KMS-11 (cell line): ENCODE measurements around the gene CRTAC1.

Experiments used
- H2AFZ ChIP-seq: fragments of 200-600 bp; sonication (generic); 2 replicates; pipeline ENCODE4 v1.6.1; 2016; ENCODE audit warnings: antibody characterized with exemption, mixed run types, low read depth
- H3K27ac ChIP-seq: fragments of 200-600 bp; sonication (generic); 2 replicates; pipeline ENCODE4 v1.6.1; 2016; ENCODE audit warnings: mild to moderate bottlenecking, mixed run types
- H3K27me3 ChIP-seq: fragments of 200-600 bp; sonication (generic); 2 replicates; pipeline ENCODE4 v1.6.1; 2017; ENCODE audit warnings: mild to moderate bottlenecking, low read depth, mixed run types, moderate library complexity; ENCODE audit not compliant: insufficient read depth
- H3K36me3 ChIP-seq: fragments of 200-600 bp; sonication (generic); 2 replicates; pipeline ENCODE4 v1.6.1; 2017; ENCODE audit warnings: mild to moderate bottlenecking, mixed run types; ENCODE audit not compliant: insufficient read depth
- H3K4me1 ChIP-seq: fragments of 200-600 bp; sonication (generic); 2 replicates; pipeline ENCODE4 v1.6.1; 2016; ENCODE audit warnings: mild to moderate bottlenecking, low read depth, mixed run types; ENCODE audit not compliant: poor library complexity, severe bottlenecking
- H3K4me2 ChIP-seq: fragments of 200-600 bp; sonication (generic); 2 replicates; pipeline ENCODE4 v1.7.0; 2016; ENCODE audit warnings: mild to moderate bottlenecking, mixed run types
- H3K4me3 ChIP-seq: fragments of 200-600 bp; sonication (generic); IDR thresholded peaks from 2 replicates; pipeline ENCODE4 v1.6.1; 2017; ENCODE audit warnings: low read depth, low read length, mixed read lengths; ENCODE audit not compliant: insufficient read depth
- H3K79me2 ChIP-seq: fragments of 200-600 bp; sonication (generic); 2 replicates; pipeline ENCODE4 v1.6.1; 2016; ENCODE audit warnings: low read depth, mixed run types; ENCODE audit not compliant: insufficient read depth
- H3K9ac ChIP-seq: fragments of 200-600 bp; sonication (generic); 2 replicates; pipeline ENCODE4 v1.6.1; 2016; ENCODE audit warnings: mild to moderate bottlenecking, mixed run types
- H4K20me1 ChIP-seq: fragments of 200-600 bp; sonication (generic); 2 replicates; pipeline ENCODE4 v1.6.1; 2016; ENCODE audit warnings: mild to moderate bottlenecking, mixed run types; ENCODE audit not compliant: insufficient read depth
- TF ChIP-seq, protein P1 (sequence below): fragments of 200-600 bp; sonication (generic); conservative IDR thresholded peaks from 2 replicates; pipeline ENCODE4 v1.6.1; 2017; ENCODE audit warnings: low read depth, mild to moderate bottlenecking, antibody characterized with exemption, low read length, moderate library complexity, mixed read lengths

The CRTAC1 gene

GRCh38 chr10:98001736-98002135, 28.7 kb downstream of the CRTAC1 start:
- Histone ChIP-seq H3K27ac (no peak overlapping the region), H4K20me1 (no peaks in the 10 kb centered on the region), H3K27me3 (no peaks in the 10 kb centered on the region), H3K36me3 (no peaks in the 10 kb centered on the region), H3K9ac (no peak overlapping the region), H3K4me1 (no peaks in the 10 kb centered on the region), H3K4me2 (no peak overlapping the region), H3K79me2 (no peaks in the 10 kb centered on the region), H3K4me3 (no peak overlapping the region), H2AFZ (no peak overlapping the region)
- TF ChIP-seq, protein P1, sequence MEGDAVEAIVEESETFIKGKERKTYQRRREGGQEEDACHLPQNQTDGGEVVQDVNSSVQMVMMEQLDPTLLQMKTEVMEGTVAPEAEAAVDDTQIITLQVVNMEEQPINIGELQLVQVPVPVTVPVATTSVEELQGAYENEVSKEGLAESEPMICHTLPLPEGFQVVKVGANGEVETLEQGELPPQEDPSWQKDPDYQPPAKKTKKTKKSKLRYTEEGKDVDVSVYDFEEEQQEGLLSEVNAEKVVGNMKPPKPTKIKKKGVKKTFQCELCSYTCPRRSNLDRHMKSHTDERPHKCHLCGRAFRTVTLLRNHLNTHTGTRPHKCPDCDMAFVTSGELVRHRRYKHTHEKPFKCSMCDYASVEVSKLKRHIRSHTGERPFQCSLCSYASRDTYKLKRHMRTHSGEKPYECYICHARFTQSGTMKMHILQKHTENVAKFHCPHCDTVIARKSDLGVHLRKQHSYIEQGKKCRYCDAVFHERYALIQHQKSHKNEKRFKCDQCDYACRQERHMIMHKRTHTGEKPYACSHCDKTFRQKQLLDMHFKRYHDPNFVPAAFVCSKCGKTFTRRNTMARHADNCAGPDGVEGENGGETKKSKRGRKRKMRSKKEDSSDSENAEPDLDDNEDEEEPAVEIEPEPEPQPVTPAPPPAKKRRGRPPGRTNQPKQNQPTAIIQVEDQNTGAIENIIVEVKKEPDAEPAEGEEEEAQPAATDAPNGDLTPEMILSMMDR = no peak

DNA sequence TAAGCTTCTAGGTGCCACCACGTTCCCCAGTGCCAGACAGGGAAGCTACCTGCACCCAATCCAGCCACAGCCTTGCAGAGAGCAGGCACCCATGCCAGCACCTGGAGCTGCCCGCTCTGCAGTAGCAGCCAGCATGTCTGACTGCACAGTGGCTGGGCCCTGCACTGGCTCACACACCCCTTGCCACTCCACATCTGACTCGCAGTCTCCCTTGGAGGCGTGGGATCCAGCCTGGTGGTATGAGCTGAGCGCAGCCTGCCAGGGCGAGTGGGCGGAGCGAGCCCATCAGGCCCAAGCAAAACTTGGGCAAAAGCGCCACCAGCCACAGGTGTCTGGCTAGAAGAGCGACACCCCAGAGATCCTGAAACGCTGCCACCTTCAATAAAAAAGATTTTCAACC, 30.1 kb downstream of the CRTAC1 start:
- Histone ChIP-seq H3K79me2 (no peaks in the 10 kb centered on the region), H2AFZ (no peak overlapping the region), H3K4me1 (no peaks in the 10 kb centered on the region), H3K4me2 (no peak overlapping the region), H3K9ac (no peak overlapping the region), H3K4me3 (no peak overlapping the region), H4K20me1 (no peaks in the 10 kb centered on the region), H3K27ac (no peak overlapping the region), H3K27me3 (no peaks in the 10 kb centered on the region), H3K36me3 (no peaks in the 10 kb centered on the region)
- TF ChIP-seq, protein P1 = no peak

- Histone ChIP-seq H3K27ac (no peak overlapping the region), H2AFZ (no peak overlapping the region), H4K20me1 (no peaks in the 10 kb centered on the region), H3K4me1 (no peaks in the 10 kb centered on the region), H3K4me3 (no peak overlapping the region), H3K27me3 (no peaks in the 10 kb centered on the region), H3K4me2 (no peak overlapping the region), H3K9ac (no peak overlapping the region), H3K36me3 (no peaks in the 10 kb centered on the region), H3K79me2 (no peaks in the 10 kb centered on the region)
- TF ChIP-seq, protein P1 = no peak
Observed at GRCh38 chr10:97999923-98000248, 30.5 kb downstream of the CRTAC1 start.

- no peaks in the 10 kb centered on the region for H3K27me3 ChIP-seq
- H3K27ac ChIP-seq = no peak overlapping the region
- no peak overlapping the region for H2AFZ ChIP-seq
- H3K79me2 ChIP-seq = no peaks in the 10 kb centered on the region
- no peaks in the 10 kb centered on the region for H3K36me3 ChIP-seq
- no peak overlapping the region for H3K4me3 ChIP-seq
- H3K4me1 ChIP-seq = no peaks in the 10 kb centered on the region
- no peak overlapping the region for H3K9ac ChIP-seq
- TF ChIP-seq, protein P1 = no peak
- no peaks in the 10 kb centered on the region for H4K20me1 ChIP-seq
- no peak overlapping the region for H3K4me2 ChIP-seq
Observed at GRCh38 chr10:97999066-97999922, 31.1 kb downstream of the CRTAC1 start.
